Measurements from ENCODE around the gene GBX2.

GBX2 gene

GRCh38 chr2:236117861-236118269 lies 50.3 kb downstream of the GBX2 start:
- DNase-seq (ENCODE audit: low read depth, low spot score): no peak

DNA sequence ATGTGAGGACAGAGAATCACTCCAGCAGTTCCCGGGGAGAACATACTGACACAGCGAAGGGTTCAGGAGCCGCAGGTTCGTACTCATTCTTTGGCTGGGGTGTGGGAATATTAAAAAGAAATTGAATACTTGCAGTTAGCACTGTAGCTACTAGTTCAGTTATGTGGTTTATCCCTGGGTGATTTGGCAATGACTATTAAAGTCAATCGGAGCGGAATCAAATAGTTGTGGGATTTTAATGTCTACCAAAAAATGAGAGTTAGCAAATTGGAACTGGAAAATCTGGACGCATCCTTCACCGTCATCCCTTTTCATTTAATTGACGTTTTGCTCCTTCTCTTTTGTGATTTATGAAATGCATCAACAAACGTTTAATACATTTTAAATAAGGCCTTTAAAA lies 50.8 kb downstream of the GBX2 start:
- DNase-seq (ENCODE audit: low read depth, low spot score): no peak
